ENCODE measurements around the gene LIMS1. TPM values are rescaled to one million over a fixed set of nuclear protein-coding genes. Genes with fewer than 3 reads are reported as not detected.
"Not testable (repeated sequence)": the region's sequence is repeated elsewhere in the genome, so short reads cannot be mapped to it uniquely, and the experiment has no call there.

LIMS1 gene
- polyA plus RNA-seq, 3 donors: 44.0 to 130 (median 124) TPM

- no peak for DNase-seq
- Mint-ChIP-seq H3K36me3 (peaks cover 29 to 32% of the 10 kb centered on the region in 2 donors), H3K27me3 (ENCODE audit: low read depth in 3 of 3) (peaks cover 0 to 2% (median 0%) of the 10 kb centered on the region in 3 donors), H3K4me1 (peaks cover 27% of the 10 kb centered on the region), H3K4me3 (no peak overlapping the region), H3K27ac (peak overlapping the region in 2 of 7 donors; percentile 15 to 65), H3K9me3 (peaks cover 16 to 33% (median 24%) of the 10 kb centered on the region in 7 donors)
- H3K4me3 ChIP-seq (replicated peaks in 1 of 3; ENCODE audit: low read depth in 2 of 3, low read length in 3 of 3): no peak overlapping the region
- no peak overlapping the region for H2AFZ ChIP-seq (ENCODE audit: insufficient read depth, low read depth, low read length, poor library complexity, severe bottlenecking)
- H3K27ac ChIP-seq (ENCODE audit: low read depth in 1 of 2, low read length in 2 of 2): peak overlapping the region in 1 of 2 donors; percentile 11
- H3K79me2 ChIP-seq (ENCODE audit: insufficient read depth, low read length): peaks cover 55% of the 10 kb centered on the region
- H3K9me3 ChIP-seq (replicated peaks in 1 of 2; ENCODE audit: control insufficient read depth in 1 of 2, insufficient read depth in 1 of 2, low read length in 2 of 2): peaks cover 4 to 13% of the 10 kb centered on the region in 2 donors
- no peaks in the 10 kb centered on the region for H3K27me3 ChIP-seq (ENCODE audit: control insufficient read depth in 2 of 2, insufficient read depth in 2 of 2, low read length in 2 of 2)
- TF ChIP-seq CTCF (IDR thresholded peaks at IDR 0.05): no peak
- no peak overlapping the region for H3K9ac ChIP-seq (ENCODE audit: insufficient read depth, low read length, poor library complexity, severe bottlenecking)
- H3K4me2 ChIP-seq (replicated peaks; ENCODE audit: extremely low read depth, low read length, poor library complexity, severe bottlenecking): no peak overlapping the region
- WGBS (ENCODE audit: insufficient coverage): 89% methylated on average over 11 of the region's 15 CpGs
- peaks cover 5 to 25% of the 10 kb centered on the region in 2 donors for H3K36me3 ChIP-seq (replicated peaks in 1 of 2; ENCODE audit: control insufficient read depth in 1 of 2, insufficient read depth in 2 of 2, low read length in 2 of 2)
- peaks cover 14 to 16% of the 10 kb centered on the region in 2 donors for H3K4me1 ChIP-seq (ENCODE audit: control insufficient read depth in 1 of 2, insufficient read depth in 2 of 2, low read length in 2 of 2)
- intact Hi-C loops (cut with micrococcal nuclease): loop anchor here in 1 of 2 donors (5.0 kb wide), 1 partner anchor 51 kb away; no protein-coding TSS in a partner anchor
- no peaks in the 10 kb centered on the region for H4K20me1 ChIP-seq (ENCODE audit: insufficient read depth, low read length)
These were observed 109.1 kb downstream of the LIMS1 start for GRCh38 chr2:108643261-108643849.

GRCh38 chr2:108643862-108644261 is 109.6 kb downstream of the LIMS1 start:
- H2AFZ ChIP-seq (ENCODE audit: insufficient read depth, low read depth, low read length, poor library complexity, severe bottlenecking); H3K4me3 Mint-ChIP-seq; H3K27me3 ChIP-seq (ENCODE audit: control insufficient read depth in 2 of 2, insufficient read depth in 2 of 2, low read length in 2 of 2); H4K20me1 ChIP-seq (ENCODE audit: insufficient read depth, low read length); H3K4me3 ChIP-seq (replicated peaks in 1 of 3; ENCODE audit: low read depth in 2 of 3, low read length in 3 of 3); H3K27ac ChIP-seq (ENCODE audit: low read depth in 1 of 2, low read length in 2 of 2); H3K9ac ChIP-seq (ENCODE audit: insufficient read depth, low read length, poor library complexity, severe bottlenecking); H3K27me3 Mint-ChIP-seq (ENCODE audit: low read depth in 3 of 3); H3K4me2 ChIP-seq (replicated peaks; ENCODE audit: extremely low read depth, low read length, poor library complexity, severe bottlenecking); DNase-seq: not testable (repeated sequence)
- peaks cover 5 to 20% of the 10 kb centered on the region in 2 donors for H3K36me3 ChIP-seq (replicated peaks in 1 of 2; ENCODE audit: control insufficient read depth in 1 of 2, insufficient read depth in 2 of 2, low read length in 2 of 2)
- peak overlapping the region in 4 of 7 donors; percentile 15 to 64 (median 25) for H3K27ac Mint-ChIP-seq
- H3K9me3 ChIP-seq (replicated peaks in 1 of 2; ENCODE audit: control insufficient read depth in 1 of 2, insufficient read depth in 1 of 2, low read length in 2 of 2): peaks cover 4 to 13% of the 10 kb centered on the region in 2 donors
- peaks cover 50% of the 10 kb centered on the region for H3K79me2 ChIP-seq (ENCODE audit: insufficient read depth, low read length)
- WGBS (ENCODE audit: insufficient coverage): 78% methylated on average over 1 of the region's 4 CpGs
- H3K4me1 Mint-ChIP-seq: peaks cover 26% of the 10 kb centered on the region
- H3K4me1 ChIP-seq (ENCODE audit: control insufficient read depth in 1 of 2, insufficient read depth in 2 of 2, low read length in 2 of 2): peaks cover 14 to 16% of the 10 kb centered on the region in 2 donors
- intact Hi-C loops (cut with micrococcal nuclease): loop anchor here in 1 of 2 donors (5.0 kb wide), 1 partner anchor 52 kb away; no protein-coding TSS in a partner anchor
- peaks cover 16 to 33% (median 24%) of the 10 kb centered on the region in 7 donors for H3K9me3 Mint-ChIP-seq
- peaks cover 28 to 29% of the 10 kb centered on the region in 2 donors for H3K36me3 Mint-ChIP-seq

- 100% methylated on average over 1 of the region's 6 CpGs for WGBS (ENCODE audit: insufficient coverage)
These were observed 110.2 kb downstream of the LIMS1 start for GRCh38 chr2:108644446-108644845.

GRCh38 chr2:108648796-108649195 is 114.5 kb downstream of the LIMS1 start:
- intact Hi-C loops (cut with micrococcal nuclease); H3K4me3 ChIP-seq (replicated peaks in 1 of 3; ENCODE audit: low read depth in 2 of 3, low read length in 3 of 3); H3K27me3 Mint-ChIP-seq (ENCODE audit: low read depth in 3 of 3); H3K27ac Mint-ChIP-seq; H4K20me1 ChIP-seq (ENCODE audit: insufficient read depth, low read length); H3K9me3 ChIP-seq (replicated peaks in 1 of 2; ENCODE audit: control insufficient read depth in 1 of 2, insufficient read depth in 1 of 2, low read length in 2 of 2); H2AFZ ChIP-seq (ENCODE audit: insufficient read depth, low read depth, low read length, poor library complexity, severe bottlenecking); H3K27me3 ChIP-seq (ENCODE audit: control insufficient read depth in 2 of 2, insufficient read depth in 2 of 2, low read length in 2 of 2); H3K27ac ChIP-seq (ENCODE audit: low read depth in 1 of 2, low read length in 2 of 2); H3K4me3 Mint-ChIP-seq; H3K4me2 ChIP-seq (replicated peaks; ENCODE audit: extremely low read depth, low read length, poor library complexity, severe bottlenecking); DNase-seq; H3K9ac ChIP-seq (ENCODE audit: insufficient read depth, low read length, poor library complexity, severe bottlenecking): not testable (repeated sequence)
- Histone ChIP-seq H3K79me2 (ENCODE audit: insufficient read depth, low read length) (peaks cover 15% of the 10 kb centered on the region), H3K36me3 (replicated peaks in 1 of 2; ENCODE audit: control insufficient read depth in 1 of 2, insufficient read depth in 2 of 2, low read length in 2 of 2) (peaks cover 4 to 12% of the 10 kb centered on the region in 2 donors), H3K4me1 (ENCODE audit: control insufficient read depth in 1 of 2, insufficient read depth in 2 of 2, low read length in 2 of 2) (peaks cover 5 to 14% of the 10 kb centered on the region in 2 donors)
- Mint-ChIP-seq H3K9me3 (peaks cover 14 to 33% (median 21%) of the 10 kb centered on the region in 7 donors), H3K36me3 (peaks cover 17 to 21% of the 10 kb centered on the region in 2 donors), H3K4me1 (peaks cover 14% of the 10 kb centered on the region)

More at GRCh38 chr2:108644446-108644845, 110.2 kb downstream of the LIMS1 start:
- intact Hi-C loops (cut with micrococcal nuclease): loop anchor here in 1 of 2 donors (5.0 kb wide), 1 partner anchor 52 kb away; no protein-coding TSS in a partner anchor
- H3K27me3 ChIP-seq (ENCODE audit: control insufficient read depth in 2 of 2, insufficient read depth in 2 of 2, low read length in 2 of 2); H2AFZ ChIP-seq (ENCODE audit: insufficient read depth, low read depth, low read length, poor library complexity, severe bottlenecking); H3K27ac ChIP-seq (ENCODE audit: low read depth in 1 of 2, low read length in 2 of 2); H3K9ac ChIP-seq (ENCODE audit: insufficient read depth, low read length, poor library complexity, severe bottlenecking); DNase-seq; H3K4me3 ChIP-seq (replicated peaks in 1 of 3; ENCODE audit: low read depth in 2 of 3, low read length in 3 of 3); H3K27ac Mint-ChIP-seq; H3K27me3 Mint-ChIP-seq (ENCODE audit: low read depth in 3 of 3); H3K4me2 ChIP-seq (replicated peaks; ENCODE audit: extremely low read depth, low read length, poor library complexity, severe bottlenecking); H4K20me1 ChIP-seq (ENCODE audit: insufficient read depth, low read length); H3K4me3 Mint-ChIP-seq: not testable (repeated sequence)
- Histone ChIP-seq H3K4me1 (ENCODE audit: control insufficient read depth in 1 of 2, insufficient read depth in 2 of 2, low read length in 2 of 2) (peaks cover 14 to 16% of the 10 kb centered on the region in 2 donors), H3K9me3 (replicated peaks in 1 of 2; ENCODE audit: control insufficient read depth in 1 of 2, insufficient read depth in 1 of 2, low read length in 2 of 2) (peaks cover 4 to 13% of the 10 kb centered on the region in 2 donors), H3K79me2 (ENCODE audit: insufficient read depth, low read length) (peaks cover 45% of the 10 kb centered on the region), H3K36me3 (replicated peaks in 1 of 2; ENCODE audit: control insufficient read depth in 1 of 2, insufficient read depth in 2 of 2, low read length in 2 of 2) (peaks cover 4 to 17% of the 10 kb centered on the region in 2 donors)
- Mint-ChIP-seq H3K9me3 (peaks cover 16 to 33% (median 24%) of the 10 kb centered on the region in 7 donors), H3K36me3 (peaks cover 23 to 25% of the 10 kb centered on the region in 2 donors), H3K4me1 (peaks cover 24% of the 10 kb centered on the region)

All from CD14-positive monocyte (primary cell).